ENCODE results near the gene ORM2.
"Not testable (repeated sequence)": the region's sequence is repeated elsewhere in the genome, so short reads cannot be mapped to it uniquely, and the experiment has no call there.

ORM2 gene

DNA sequence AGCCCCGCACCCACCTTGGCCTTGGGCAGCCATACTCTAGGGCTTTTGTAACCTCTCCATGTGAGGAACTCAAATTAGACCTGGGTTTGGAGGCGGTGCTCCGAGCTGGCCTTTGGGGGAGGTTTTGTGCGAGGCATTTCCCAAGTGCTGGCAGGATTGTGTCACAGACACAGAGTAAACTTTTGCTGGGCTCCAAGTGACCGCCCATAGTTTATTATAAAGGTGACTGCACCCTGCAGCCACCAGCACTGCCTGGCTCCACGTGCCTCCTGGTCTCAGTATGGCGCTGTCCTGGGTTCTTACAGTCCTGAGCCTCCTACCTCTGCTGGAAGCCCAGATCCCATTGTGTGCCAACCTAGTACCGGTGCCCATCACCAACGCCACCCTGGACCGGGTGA is at the start of gene ORM2:
Gene ORM2 (plus strand): TSS at position 245 of the 398 bp plus-strand sequence. CDS start 36 bp downstream, at position 281.
- DNase-seq: not testable (repeated sequence)

GRCh38 chr9:114280636-114281472 is 48.8 kb upstream of the ORM2 start:
- no peak for DNase-seq

DNA sequence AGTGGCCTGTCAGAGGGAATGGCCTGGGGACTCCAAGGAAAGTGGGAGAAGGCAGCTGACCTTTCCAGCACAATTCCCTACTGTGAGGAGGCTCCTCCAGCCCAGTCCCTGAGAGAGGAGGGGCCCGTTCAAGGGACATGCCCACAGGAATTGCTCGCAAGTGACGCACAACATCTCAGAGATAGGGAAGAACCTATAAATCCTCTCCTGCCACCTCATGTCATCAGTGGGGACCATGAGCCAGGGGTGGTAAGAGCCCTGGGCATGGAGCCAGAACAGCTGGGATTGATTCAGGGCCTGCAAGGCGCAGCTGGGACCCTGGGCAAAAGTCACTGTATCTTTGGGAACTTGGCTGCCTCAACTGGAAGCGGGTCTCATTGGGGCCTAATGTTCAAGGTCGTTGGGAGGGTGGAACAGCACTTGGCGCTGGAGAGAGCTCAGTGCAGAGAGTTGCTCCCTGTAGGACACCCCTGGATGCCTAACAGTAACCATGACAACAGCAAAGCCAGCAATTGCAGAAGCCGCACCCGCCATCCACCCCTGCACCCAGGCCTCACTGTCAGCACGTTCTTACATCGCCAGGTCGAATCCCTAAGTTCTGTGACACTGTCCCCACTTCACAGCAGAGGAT is 48.1 kb upstream of the ORM2 start:
- peak; percentile 39 for DNase-seq

- no peak for DNase-seq
Measured at GRCh38 chr9:114282104-114282485, 47.6 kb upstream of the ORM2 start.

GRCh38 chr9:114282507-114282906 is 47.2 kb upstream of the ORM2 start:
- peak; percentile 72 for DNase-seq

DNA sequence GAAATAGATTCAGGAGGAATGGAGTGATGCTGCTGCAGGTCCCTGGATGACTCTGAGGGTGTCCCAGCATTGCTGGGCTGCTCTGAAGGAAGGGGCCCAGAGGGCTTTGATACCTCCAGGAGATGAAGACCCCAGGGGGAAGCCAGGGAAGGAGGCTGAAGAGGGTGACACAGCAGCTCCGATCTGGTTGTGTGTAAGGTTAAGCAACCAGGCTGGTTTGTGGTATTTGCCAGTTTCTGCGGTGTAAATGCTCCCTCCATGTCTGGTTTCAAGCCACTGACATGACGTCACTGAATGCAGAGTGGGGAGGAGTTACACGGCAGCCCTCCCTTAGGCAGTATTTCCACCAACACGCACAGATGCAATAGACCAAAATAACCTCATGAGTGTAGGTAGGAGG is 46.7 kb upstream of the ORM2 start:
- DNase-seq: peak; percentile 61

DNA sequence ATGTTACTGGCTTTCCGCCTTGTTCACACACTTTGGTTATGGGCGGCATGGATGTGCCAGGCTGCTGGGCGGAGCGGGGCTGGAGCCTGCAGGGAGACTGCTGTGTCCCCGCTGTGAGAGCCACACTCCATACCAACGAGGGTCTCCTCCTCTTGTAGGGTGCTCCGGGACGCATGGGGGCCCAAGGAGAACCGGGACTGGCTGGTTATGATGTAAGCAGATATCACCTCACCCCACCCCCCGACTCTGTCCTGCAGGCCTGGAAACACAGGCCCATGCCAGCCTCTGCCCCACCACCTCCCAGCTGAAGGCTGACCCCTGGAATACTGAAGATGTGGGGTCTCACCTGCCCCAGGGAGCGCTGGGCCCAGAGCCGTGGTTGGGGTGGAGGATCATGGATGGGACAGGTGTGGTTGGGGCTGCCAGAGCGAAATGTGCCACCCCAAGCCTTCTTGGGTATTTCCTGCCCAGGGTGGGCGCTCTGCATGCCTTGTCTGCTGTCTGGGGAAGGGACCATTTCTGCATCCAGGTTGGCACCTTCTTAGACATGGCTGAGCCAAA is 46.0 kb upstream of the ORM2 start:
- peak; percentile 56 for DNase-seq

DNA sequence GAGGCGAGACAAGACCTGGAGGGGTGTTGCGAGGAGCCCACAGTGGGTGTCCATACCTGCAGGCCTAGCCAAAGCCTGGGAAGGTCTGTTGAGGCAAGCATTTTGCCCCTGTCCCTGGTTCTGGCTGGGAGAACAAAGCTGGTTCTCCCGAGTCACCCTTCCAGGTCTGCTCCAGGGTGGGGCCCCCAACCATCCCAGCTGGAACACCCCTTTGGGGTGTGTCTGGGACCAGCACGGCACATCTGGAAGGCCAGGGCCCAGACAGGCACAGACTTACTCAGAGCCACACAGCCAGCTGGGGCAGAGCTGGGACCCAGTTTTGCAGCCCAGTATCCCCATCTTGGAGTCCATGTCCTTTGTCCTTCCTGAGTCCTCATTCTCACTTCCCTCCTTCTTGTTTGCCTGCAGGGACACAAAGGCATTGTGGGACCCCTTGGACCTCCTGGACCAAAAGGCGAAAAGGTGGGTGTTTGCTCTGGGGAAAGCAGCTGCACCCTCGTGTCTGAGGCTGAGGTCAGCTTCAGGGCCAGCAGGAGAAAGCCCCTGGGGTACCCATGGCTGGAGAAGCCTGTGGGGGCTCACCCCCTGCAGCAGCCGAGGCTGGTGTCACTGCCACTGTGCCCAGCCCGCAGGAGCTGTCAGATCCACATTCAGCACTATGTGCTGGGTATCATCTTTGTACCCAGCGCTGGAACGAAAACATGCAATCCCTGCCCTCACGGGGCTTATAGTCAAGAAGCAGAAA is 45.2 kb upstream of the ORM2 start:
- no peak for DNase-seq

DNA sequence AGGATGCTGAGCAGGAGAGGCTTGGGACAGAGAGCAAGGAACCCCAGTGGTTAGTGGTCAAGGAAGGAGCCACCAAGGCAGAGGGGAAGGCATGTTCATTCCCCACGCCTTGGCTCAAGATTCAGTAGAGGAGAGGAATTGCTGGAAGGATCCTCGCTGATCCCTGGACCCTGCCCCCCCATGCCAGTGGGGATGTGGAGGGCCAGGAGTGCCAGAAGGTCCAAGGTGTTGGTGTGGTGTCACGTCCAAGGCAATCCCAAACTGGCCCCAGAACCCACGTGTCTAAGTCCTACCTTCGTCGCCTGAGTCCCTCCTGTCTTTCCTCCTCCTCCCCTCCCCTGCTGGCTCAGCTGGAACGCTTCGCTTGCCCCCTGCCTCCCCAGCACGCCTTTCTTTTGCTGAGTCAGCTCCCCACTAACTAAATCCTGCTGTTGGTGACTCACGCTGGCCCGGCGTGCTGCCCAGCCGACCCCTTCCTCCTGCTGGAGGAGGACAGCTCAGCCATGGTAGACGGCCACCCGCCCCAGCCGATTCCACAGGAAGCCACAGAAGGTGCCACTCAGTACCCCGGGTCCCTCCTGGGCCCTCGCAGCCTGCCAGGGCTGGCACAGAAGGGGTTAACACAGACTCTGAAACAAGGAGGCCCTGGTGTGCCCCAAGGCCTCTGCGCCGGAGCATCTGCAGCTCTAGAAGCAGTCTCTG is 44.4 kb upstream of the ORM2 start:
- no peak for DNase-seq

DNA sequence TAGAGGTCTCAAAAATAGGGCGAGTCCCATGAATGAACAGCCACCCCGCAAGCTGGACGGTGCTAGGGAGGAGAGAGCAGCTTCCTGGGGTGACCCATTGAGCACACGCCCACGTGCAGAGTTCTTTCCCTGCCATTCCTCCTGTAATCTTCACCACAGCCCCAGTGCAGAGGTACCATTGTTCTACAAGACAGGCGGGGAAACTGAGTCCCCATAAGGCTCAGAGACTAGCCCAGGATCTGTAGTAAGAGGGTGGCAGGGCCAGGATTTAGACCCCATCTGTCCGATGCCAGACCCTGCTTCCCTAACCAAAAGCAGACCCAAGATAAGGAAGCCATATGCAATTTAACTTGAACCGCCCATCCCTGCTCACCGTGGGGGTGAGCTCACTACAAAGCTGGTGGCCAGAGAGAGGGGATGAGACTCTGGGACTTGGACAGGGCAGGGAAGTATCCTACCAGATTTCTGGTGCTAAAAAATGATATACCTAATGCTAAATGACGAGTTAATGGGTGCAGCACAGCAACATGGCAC is 43.5 kb upstream of the ORM2 start:
- DNase-seq: no peak

DNA sequence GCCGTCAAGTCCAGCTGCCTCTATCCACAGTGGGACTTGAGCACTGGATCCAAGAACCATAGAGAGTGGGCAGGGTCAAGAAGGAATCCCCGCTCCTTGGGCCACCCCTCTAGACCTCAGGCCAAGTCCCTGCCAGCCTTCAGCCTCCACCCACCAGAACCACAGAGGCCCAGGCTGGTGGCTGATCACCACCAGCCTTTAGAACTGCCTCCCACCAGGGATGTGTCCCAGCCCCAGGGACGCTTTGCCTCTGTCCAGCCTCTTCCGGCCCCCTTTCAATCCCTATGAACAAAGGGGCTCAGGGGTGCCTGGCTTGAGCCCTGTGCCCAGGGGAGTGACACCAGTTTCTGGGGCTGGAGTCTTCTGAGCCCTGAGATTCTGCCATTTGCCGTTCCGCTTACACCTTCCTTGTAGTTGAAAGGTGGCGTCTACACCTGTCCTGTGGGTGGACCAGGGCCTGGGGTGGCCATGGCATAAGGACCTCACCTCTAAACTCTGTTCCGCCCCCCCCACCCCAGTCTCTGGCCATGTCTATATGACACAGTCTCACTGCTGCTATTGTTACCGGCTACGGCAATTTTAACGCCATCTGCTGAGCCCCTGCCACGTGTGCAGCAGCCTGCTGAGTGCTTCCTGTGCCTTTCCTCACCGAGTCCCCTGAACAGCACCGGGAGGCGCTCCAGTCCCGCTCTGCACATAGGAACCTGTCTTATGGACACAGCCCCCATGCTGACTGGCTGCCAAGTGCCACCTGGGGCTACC is 42.5 kb upstream of the ORM2 start:
- DNase-seq: peak; percentile 90

GRCh38 chr9:114287763-114288192 is 41.9 kb upstream of the ORM2 start:
- no peak for DNase-seq

- DNase-seq: peak; percentile 53
Measured at GRCh38 chr9:114288193-114289091, 41.2 kb upstream of the ORM2 start.

- DNase-seq: no peak
Measured at GRCh38 chr9:114289106-114289505, 40.6 kb upstream of the ORM2 start.

- DNase-seq: peak; percentile 81
Measured at GRCh38 chr9:114289571-114290481, 39.8 kb upstream of the ORM2 start.

GRCh38 chr9:114290561-114290986 is 39.1 kb upstream of the ORM2 start:
- no peak for DNase-seq

DNA sequence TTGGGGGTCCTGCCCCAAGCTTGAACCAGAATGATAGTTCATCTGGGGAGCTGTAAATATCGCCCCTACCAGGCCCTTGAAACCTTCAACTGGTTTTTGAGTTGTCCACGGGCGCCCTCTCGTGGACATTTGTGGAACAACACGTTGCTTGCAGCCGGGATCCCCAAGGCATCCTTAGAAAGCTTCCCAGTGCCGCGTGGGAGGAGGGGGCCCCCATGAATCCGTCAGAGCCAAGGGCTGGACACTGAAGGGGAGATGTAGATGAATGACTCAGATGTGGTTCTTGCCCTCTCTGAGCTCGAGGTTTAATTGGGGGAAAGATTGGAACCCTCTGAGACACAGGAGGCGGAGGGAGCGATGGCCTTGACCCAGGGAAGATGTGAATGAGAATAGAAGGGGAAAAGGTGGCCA is 38.6 kb upstream of the ORM2 start:
- DNase-seq: peak; percentile 63

- no peak for DNase-seq
Measured at GRCh38 chr9:114291886-114292590, 37.6 kb upstream of the ORM2 start.

- DNase-seq: no peak
Measured at GRCh38 chr9:114294664-114295063, 35.0 kb upstream of the ORM2 start.

All from NCI-H69 (cell line).